H7 (cell line): ENCODE results near the gene PPIF. TPM values are rescaled to one million over a fixed set of nuclear protein-coding genes. Genes with fewer than 3 reads are reported as not detected.
A peak's percentile ranks its signal among the peaks of the same experiment; 100 is the strongest.

Experiments used
- DNase-seq: peaks from one replicate; pipeline ENCODE4 v3.0.0; 2012
- H3K27me3 ChIP-seq: 2 replicates; pipeline ENCODE4 v1.6.0; 2011; ENCODE audit warnings: mild to moderate bottlenecking, low read length; ENCODE audit not compliant: control insufficient read depth, insufficient read depth
- H3K36me3 ChIP-seq: replicated peaks from 2 replicates; pipeline ENCODE4 v1.5.1; 2011; ENCODE audit warnings: low read length; ENCODE audit not compliant: control insufficient read depth, insufficient read depth
- H3K4me3 ChIP-seq: 2 replicates; pipeline ENCODE4 v1.5.1; 2011; ENCODE audit warnings: low read depth, mild to moderate bottlenecking, control low read depth, low read length, moderate library complexity; ENCODE audit not compliant: insufficient read depth
- total RNA-seq: library from RNA; depleted of rRNA; stranded (reverse); fragments of >200 nt; shearing (Covaris generic); gene quantifications from 2 replicates; pipeline ENCODE4 v1.2.3, GENCODE V29; 2014

PPIF gene
- total RNA-seq, 1 experiment from 2014 or later = 87.5 TPM

DNA sequence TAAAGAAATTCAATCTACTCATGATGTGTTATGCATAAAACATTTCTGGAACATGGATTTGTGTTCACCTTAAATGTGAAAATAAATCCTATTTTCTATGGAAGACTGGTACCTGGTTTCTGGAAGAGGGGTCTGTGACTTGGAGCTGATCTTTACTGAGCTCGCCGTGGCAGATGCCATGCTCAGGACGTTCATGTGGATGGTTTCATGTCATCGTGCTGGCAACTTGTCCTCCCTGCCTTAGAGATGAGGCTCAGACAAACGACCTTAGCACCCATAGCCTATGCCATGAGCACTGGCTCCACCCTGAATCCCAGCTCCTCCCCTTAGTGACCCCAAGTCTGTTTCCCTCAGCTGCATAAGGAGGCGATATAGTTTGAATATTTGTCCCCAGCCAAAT, 7.3 kb downstream of the PPIF start:
- Histone ChIP-seq H3K4me3 (no peak overlapping the region), H3K27me3 (no peaks in the 10 kb centered on the region), H3K36me3 (peaks cover 38% of the 10 kb centered on the region)
- no peak for DNase-seq

DNA sequence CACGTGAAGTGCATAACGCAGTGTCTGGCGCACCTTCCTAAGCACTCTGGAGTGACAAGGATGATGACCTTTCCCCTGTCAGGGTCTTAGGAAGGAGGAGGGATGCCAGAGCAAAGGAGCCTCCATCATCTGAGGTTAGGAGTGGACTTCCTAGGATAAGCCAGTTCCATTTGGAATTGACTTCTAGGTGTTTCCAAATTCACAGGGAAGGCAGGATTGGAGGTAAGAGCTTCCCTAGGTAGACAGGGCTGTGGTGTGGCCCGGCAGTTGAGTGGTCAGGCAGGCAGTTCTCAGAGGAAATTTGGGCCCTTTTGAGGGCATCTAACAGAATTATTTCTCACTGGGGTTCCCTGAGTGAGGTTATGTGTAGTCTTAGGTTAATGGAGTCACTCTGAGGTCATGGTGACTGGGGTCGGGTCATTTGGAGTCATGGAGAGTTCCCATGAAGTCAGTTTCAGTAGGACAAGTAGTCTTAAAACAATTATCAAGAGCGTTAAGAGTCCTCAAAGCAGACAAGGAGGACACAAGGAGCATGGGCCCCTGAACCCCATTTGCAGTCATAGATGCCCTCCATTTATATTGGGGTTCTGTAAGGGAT, 8.2 kb downstream of the PPIF start:
- Histone ChIP-seq H3K27me3 (no peaks in the 10 kb centered on the region), H3K36me3 (peaks cover 30% of the 10 kb centered on the region), H3K4me3 (no peak overlapping the region)
- peak; percentile 6 for DNase-seq

DNA sequence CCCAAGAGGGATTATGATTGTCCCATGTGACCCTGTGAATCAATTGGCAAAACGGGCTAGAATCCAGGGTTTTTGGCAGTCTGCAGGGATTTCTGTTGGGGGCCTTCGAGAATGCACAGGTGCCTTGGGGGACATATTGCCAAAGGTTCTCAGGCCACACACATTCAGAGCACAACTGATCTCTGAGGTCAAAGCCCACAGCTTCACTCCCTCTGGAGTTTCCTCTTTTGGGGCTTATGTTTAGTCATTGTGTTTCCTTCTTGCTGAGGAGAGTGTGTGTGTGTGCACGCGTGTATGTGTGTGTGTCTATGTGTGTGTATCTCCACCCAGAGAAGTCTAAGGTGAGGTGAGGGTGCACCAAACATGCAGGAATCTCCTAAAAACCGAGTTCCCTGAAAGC, 8.8 kb downstream of the PPIF start:
- H3K27me3 ChIP-seq = no peaks in the 10 kb centered on the region
- H3K36me3 ChIP-seq = peaks cover 26% of the 10 kb centered on the region
- no peak for DNase-seq
- H3K4me3 ChIP-seq = no peak overlapping the region

DNA sequence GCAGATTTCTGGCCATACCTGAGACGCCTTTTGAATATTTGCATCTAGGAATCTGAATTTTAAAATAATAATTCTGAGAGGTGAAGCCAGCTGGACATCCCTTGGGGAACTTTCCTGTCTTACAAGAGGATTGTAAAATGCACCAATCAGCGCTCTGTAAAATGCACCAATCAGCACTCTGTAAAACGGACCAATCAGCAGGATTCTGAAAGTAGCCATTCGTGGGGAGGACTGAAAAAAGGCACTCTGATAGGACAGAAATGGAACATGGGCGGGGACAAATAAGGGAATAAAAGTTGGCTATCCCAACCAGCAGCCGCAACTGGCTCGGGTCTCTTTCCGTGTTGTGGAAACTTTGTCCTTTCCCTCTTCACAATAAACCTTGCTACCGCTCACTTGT, 9.9 kb downstream of the PPIF start:
- no peak for DNase-seq
- Histone ChIP-seq H3K27me3 (no peaks in the 10 kb centered on the region), H3K36me3 (peaks cover 19% of the 10 kb centered on the region), H3K4me3 (no peak overlapping the region)

DNA sequence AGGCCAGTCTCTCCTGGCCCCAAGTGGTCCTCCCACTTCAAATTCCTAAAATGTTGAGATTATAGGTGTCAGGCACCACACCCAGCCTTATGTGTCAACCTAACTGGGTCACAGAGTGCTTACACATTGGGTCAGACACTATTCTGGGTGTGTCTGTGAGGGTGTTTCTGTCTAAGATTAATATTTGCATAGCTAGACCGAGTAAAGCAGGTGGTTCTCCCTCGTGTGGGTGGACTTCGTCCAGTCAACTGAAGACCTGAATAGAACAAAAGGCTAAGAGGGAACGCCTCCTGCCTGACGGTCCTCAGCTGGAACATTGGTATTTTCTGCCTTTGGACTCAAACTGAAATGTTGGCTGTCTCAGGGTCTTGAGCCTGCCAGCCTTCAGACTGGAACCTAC, 11.5 kb downstream of the PPIF start:
- peaks cover 8% of the 10 kb centered on the region for H3K36me3 ChIP-seq
- no peak for DNase-seq
- no peaks in the 10 kb centered on the region for H3K27me3 ChIP-seq
- H3K4me3 ChIP-seq = no peak overlapping the region

DNA sequence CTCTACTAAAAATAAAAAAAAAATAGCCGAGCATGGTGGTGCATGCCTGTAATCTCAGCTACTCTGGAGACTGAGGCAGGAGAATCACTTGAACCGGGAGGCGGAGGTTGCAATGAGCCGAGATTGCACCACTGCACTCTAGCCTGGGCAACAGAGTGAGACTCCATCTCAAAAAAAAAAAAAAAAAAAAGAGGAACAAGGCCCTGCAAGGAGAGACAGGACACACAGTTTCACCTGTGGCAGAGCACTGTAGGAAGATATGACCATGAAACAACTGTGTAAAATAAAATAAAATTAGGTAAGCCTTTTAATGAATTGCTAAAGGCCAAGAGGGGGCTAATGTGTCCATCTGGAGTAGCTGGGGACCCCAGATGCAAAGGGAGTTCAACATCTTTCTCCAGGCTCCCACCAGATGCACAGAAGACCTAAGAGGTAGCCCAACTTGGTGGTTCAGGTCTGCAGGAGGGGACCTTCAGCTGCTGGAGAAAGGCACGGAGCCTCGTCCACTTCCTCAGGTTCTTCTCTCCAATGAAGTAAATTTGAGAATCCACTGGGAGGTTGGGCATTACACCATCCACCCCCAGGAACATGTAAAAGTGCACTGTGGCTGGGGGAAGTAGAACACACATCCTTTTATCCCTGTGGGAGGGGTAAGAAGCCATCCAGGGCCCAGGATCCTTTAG, 12.7 kb downstream of the PPIF start:
- Histone ChIP-seq H3K4me3 (no peak overlapping the region), H3K27me3 (no peaks in the 10 kb centered on the region), H3K36me3 (no peaks in the 10 kb centered on the region; the same call in 1 of the 2 replicates)
- DNase-seq = no peak

DNA sequence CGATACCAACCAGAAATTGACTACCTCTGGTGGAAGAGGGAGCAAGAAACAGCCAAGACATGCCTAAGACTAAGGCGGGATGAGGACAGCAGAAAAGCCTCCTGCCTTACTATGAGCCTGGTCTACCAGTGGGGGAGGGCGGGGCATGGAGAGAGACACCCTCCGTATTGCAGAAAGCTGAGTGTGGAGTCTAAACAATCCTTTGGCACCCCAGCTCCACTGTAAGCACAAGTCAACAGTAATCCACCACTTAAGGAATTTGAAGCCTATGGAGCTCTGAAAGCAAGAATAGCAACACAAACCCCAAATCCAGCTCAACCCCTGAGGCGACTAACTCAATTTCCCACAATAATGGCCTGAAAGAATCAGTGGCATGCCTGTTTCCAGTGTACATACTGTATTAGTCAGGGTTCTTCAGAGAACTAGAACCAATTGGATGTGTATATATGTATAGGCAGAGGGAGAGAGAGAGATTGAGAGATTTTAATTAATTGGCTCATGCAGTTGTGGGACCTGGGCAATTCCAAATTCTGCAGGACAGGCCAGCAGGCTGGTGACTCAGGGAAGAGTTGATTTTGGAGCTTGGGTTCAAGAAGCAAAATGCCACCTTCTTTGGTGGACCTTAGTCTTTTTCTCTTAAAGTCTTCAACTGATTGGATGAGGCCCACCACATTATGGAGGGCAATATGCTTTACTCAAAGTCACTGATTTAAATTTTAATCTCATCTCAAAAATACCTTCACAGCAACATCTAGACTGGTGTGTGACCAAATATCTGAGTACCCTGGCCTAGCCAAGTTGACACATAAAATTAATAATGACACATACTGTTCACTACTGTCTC, 13.5 kb downstream of the PPIF start:
- no peaks in the 10 kb centered on the region for H3K27me3 ChIP-seq
- no peak overlapping the region for H3K4me3 ChIP-seq
- DNase-seq = peak; percentile 16
- H3K36me3 ChIP-seq = no peaks in the 10 kb centered on the region; the same call in 1 of the 2 replicates

DNA sequence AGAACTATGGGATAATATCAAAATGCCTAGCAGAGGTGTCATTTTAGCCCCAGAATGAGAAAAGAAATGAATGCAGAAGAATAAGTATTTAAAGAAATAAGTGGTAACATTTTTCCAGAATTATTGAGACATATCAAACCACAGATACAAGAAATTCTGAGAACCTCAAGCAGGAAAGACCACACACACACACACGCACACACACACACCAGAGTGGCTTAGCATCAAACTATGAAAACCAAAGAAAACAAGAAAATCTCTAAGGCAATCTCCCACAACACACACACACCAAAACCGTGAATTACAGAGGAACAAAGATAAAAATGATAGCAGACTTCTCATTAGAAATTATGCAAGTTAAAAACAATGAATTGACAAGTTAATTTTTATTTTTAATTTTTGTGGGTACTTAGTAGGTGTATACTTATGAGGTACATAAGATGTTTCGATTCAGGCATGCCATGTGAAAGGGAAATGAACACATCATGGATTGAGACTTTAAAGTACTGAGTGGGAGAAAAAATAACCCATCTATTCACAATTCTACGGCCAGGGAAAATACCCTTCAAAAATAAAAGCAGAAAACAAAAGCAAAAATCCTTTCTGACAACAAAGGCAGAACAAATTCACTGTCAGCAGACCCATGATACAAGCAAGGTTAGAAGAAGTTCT, 14.6 kb downstream of the PPIF start:
- Histone ChIP-seq H3K36me3 (no peaks in the 10 kb centered on the region), H3K27me3 (no peaks in the 10 kb centered on the region), H3K4me3 (no peak overlapping the region)
- no peak for DNase-seq

DNA sequence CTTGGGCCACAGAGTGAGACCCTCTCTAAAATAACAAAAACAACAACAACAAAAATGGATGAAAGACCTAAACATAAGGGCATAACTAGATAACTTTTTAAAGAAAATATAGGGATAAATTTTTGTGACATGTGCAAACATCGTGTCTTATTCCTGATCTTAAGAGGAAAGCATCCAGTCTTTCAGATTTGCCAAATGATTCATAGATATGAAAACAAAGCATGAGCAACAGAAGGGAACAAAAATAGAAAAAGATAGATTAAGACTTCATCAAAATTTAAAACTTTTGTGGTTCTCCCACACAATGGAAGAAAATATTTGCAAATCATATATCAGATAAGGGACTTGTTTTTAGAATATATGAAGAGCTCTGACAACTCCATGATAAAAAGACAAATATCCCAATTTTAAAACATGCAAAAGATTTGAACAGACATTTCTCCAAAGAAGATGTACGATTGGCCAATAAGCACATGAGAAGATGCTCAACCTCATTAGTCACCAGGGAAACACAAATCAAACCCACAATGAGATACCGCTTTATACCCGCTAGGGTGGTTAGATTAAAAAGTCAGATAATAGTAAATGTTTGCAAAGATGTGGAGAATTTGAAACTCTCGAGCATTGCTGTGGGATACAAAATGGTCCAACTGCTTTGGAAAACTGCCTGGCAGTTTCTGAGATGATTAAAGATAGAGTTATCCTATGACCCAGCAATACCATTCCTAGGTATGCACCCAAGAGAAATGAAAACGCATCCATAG, 20.3 kb downstream of the PPIF start:
- no peak for DNase-seq
- no peaks in the 10 kb centered on the region for H3K27me3 ChIP-seq
- no peak overlapping the region for H3K4me3 ChIP-seq
- H3K36me3 ChIP-seq = no peaks in the 10 kb centered on the region

DNA sequence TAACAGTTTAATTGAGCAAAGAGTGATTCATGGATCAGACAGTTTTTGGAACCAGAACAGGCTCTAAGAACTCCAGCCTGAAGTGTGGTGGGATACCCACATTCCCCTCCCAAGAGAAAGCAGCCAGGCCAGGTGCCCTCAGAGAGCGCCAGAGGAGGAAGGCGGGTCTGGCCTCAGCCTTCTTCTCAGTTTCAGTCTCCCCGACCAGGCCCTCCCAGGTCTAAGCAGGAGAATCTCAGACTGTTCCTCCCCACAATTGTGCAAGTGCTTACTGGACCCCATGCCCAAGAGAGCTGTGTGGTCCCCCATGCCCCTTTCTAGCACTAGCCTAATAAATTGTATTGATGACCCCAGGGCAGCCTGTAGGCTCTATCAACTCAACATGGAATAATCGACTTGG, 25.6 kb downstream of the PPIF start:
- Histone ChIP-seq H3K27me3 (no peaks in the 10 kb centered on the region), H3K36me3 (no peaks in the 10 kb centered on the region), H3K4me3 (no peak overlapping the region)
- no peak for DNase-seq

DNA sequence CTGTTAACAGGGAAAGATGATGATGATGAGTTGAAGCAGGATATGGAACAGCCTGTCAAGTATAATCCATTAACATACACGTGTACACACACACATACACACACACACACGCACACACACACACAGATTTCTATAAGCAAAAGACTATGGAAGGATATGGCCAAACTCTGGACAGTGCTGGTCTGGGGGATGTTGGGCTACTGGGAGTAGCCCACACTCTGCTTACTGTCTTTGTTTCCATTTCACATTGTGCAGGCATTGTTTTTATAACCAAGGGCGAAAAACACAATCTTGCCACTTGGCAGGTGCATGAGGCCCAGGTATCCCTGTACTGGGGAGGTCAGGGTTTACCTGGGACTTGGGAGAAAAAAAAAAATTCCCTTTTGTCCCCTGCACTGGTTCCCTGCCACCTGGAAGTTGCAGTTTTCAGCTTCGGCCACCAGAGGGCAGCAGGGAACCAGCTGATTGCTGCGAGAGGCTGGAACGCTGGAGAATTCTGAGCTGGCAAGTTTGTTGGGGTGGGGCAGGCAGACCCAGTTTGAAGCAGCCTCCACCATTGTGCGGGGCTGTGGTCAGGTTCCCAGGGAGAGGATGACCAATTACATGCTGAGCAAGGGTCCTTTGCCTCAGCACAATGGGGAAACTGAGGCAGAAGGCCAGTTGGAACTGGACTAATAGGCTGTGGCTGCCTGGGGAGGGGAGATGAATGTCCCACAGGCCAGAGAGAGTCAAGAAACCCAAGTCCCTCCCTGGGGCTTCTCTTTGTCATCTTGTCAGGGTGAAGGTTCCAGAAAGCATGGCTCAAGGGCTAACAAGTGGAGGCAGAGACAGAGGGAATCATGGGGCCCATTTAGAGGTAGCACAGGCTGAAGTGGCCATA, 27.3 kb downstream of the PPIF start:
- Histone ChIP-seq H3K4me3 (no peak overlapping the region), H3K36me3 (no peaks in the 10 kb centered on the region), H3K27me3 (no peaks in the 10 kb centered on the region)
- peak; percentile 92 for DNase-seq

DNA sequence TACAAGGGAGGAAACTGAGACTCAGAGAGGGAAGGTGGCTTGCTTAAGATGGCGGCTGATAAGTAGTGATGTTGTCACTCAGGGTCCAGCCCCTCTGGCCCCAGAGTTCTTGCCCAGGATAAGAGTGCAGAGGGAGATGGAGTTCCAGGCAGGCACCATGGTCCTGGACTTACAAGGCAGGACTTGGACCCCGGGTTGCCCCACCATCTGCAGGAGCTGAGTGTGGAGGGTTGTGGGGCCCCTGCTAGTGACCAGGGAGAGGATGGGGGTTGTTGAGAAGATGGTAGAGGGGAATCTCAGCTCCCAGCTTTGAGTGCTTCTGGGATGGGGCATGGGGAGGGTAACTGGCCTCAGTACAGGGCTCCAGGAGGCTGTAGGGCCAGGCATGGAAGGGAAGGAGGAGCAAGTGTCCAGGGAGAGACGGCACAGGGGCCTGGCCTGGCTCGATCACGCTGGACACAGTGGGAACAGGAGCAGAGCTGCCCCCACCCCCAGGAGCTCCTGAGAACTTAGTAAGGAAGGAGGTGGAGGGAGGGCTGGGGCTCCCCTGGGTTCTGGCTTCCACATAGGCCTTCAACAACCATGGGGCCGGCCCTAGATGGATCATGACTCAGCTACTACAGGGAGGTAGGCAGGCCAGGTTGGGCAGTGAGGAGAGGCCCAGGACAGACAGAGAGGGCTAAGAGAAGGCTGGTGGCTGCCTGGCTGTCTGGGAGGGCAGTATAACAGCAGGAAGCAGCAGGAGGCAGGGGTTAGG, 28.2 kb downstream of the PPIF start:
- no peaks in the 10 kb centered on the region for H3K27me3 ChIP-seq
- H3K36me3 ChIP-seq = no peaks in the 10 kb centered on the region
- DNase-seq = no peak

More for the DNA sequence above, 28.2 kb downstream of the PPIF start:
- H3K4me3 ChIP-seq = no peak overlapping the region
